GM12872 (cell line): ENCODE results near the gene GPNMB.

Experiments used
- CTCF ChIP-seq: IDR thresholded peaks from 3 replicates; pipeline ENCODE4 v1.5.1; 2011; ENCODE audit warnings: low read depth, mild to moderate bottlenecking, low read length, moderate library complexity; ENCODE audit not compliant: insufficient read depth

GPNMB gene

DNA sequence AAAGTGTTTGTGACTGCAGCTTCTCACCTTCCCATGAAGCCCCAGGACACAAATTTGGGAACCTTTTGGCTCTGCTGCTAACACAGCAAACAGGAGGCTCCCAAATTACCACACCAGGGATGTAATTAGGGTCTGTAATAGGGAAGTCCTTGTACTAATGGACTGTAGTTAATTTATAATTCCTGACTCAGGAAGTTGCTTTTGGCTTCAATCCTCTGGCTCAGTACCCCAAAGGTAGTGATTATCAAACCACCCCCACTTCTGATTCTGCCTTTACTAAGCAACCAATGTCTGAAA lies 48.8 kb downstream of the GPNMB start:
- no peak for TF ChIP-seq CTCF

DNA sequence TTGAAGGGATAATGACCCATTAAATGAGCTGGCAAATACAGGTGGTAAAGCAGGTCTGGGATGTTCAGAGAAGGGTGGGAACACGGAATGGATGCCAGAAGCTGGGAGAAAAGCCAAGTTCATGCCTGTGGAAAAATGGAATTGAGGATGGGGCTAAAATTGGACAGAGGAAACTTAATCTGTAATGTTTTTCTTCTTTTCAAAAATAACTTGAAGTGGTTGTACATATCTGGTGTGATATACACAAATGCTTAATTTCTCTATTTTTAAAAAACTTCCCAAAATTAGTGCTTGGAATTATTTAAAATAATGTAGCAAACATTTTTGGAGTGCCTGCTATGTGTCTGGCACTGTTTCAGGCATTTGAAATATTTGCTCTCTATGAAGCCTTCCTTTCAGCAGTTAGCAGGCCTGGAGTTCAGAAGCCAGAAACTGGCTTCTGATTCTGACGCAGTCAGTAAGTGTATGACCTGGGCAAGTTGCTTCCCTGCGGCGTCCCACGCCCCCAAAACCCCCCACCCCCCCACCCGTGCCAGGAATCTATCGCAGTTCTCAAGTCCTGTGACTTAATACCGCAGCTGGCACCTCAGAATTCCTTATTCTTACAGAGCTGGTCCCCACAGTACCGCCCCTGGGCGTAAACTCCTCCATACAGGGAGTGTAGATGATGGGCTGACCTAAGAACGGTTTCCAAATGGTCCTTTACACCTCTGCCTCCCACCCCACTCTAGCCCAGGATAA lies 51.7 kb downstream of the GPNMB start:
- TF ChIP-seq CTCF, result no peak

GRCh38 chr7:23298885-23299769 lies 52.6 kb downstream of the GPNMB start, which contains the start of gene MALSU1:
Gene MALSU1, plus strand, starts transcription at chr7:23299339. Its CDS starts 14 bp downstream, at chr7:23299353.
- TF ChIP-seq CTCF, result no peak

GRCh38 chr7:23299770-23300300 lies 53.3 kb downstream of the GPNMB start:
- no peak for TF ChIP-seq CTCF

GRCh38 chr7:23306936-23307521 lies 60.5 kb downstream of the GPNMB start:
- no peak for TF ChIP-seq CTCF

DNA sequence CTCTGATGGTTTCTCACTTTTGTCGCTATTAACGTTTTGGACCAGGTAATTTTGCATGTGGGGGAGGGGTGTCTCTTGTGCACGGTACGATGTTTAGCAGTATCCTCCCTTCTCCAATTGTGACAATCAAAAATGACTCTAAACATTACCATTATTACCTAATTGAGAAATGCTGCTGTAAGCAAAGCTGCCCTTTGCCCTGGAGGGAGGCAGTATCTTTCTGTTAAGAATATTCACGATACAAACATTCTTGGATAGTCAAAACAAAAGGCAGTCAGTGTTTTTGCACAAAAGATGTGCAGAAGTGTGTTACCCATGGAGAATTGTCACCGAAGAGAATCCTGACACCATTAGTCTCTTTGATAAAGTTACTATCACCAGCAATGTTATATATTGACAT lies 62.2 kb downstream of the GPNMB start:
- no peak for TF ChIP-seq CTCF

GRCh38 chr7:23315366-23315765 lies 68.8 kb downstream of the GPNMB start:
- no peak for TF ChIP-seq CTCF
